HG03108 (cell line): ENCODE results near the gene COPS4.
"Not testable (repeated sequence)": the region's sequence is repeated elsewhere in the genome, so short reads cannot be mapped to it uniquely, and the experiment has no call there.

Source experiments
- ATAC-seq: cut with Tn5 transposase; IDR thresholded peaks from one replicate; pipeline ENCODE4 v1.9.1; 2021; ENCODE audit warnings: moderate library complexity; ENCODE audit not compliant: unreplicated experiment

Gene COPS4

GRCh38 chr4:83022724-83023450 is 12.1 kb upstream of the COPS4 start:
- no peak for ATAC-seq

GRCh38 chr4:83023599-83023998 is 11.4 kb upstream of the COPS4 start:
- not testable (repeated sequence) for ATAC-seq

GRCh38 chr4:83024233-83024632 is 10.8 kb upstream of the COPS4 start:
- ATAC-seq, result no peak

- ATAC-seq, result no peak
Measured at GRCh38 chr4:83025563-83025962, 9.4 kb upstream of the COPS4 start.

- no peak for ATAC-seq
Measured at GRCh38 chr4:83028976-83029375, 6.0 kb upstream of the COPS4 start.

GRCh38 chr4:83029688-83030087 is 5.3 kb upstream of the COPS4 start:
- no peak for ATAC-seq

- ATAC-seq, result no peak
Measured at GRCh38 chr4:83036991-83037665, 2.1 kb downstream of the COPS4 start.

GRCh38 chr4:83040269-83040668 is 5.3 kb downstream of the COPS4 start:
- no peak for ATAC-seq

GRCh38 chr4:83043157-83043556 is 8.2 kb downstream of the COPS4 start:
- not testable (repeated sequence) for ATAC-seq

- ATAC-seq, result no peak
Measured at GRCh38 chr4:83043801-83044407, 8.9 kb downstream of the COPS4 start.

GRCh38 chr4:83046693-83047473 is 11.9 kb downstream of the COPS4 start:
- no peak for ATAC-seq

GRCh38 chr4:83048781-83049180 is 13.8 kb downstream of the COPS4 start:
- not testable (repeated sequence) for ATAC-seq

GRCh38 chr4:83054928-83055327 is 19.9 kb downstream of the COPS4 start:
- ATAC-seq, result no peak

GRCh38 chr4:83062739-83063138 is 27.8 kb downstream of the COPS4 start:
- ATAC-seq, result no peak

GRCh38 chr4:83065266-83065665 is 30.3 kb downstream of the COPS4 start:
- no peak for ATAC-seq

- no peak for ATAC-seq
Measured at GRCh38 chr4:83067058-83067639, 32.2 kb downstream of the COPS4 start.

- no peak for ATAC-seq
Measured at GRCh38 chr4:83071116-83071515, 36.1 kb downstream of the COPS4 start.

- peak; percentile 73 for ATAC-seq
Measured at GRCh38 chr4:83074086-83074704, 39.2 kb downstream of the COPS4 start.

- ATAC-seq, result not testable (repeated sequence)
Measured at GRCh38 chr4:83074783-83075182, 39.8 kb downstream of the COPS4 start.

- no peak for ATAC-seq
Measured at GRCh38 chr4:83075311-83076095, 40.5 kb downstream of the COPS4 start.
